SKM-1 treated with dmso at 0.1 percent for 144 hours (cell line): Measurements from ENCODE around the gene TUBB2B.

ENCODE experiments used
- DNase-seq: peaks from one replicate; lab custom pipeline; 2025; ENCODE audit not compliant: unreplicated experiment; lab: John Stamatoyannopoulos, UW

TUBB2B gene

DNA sequence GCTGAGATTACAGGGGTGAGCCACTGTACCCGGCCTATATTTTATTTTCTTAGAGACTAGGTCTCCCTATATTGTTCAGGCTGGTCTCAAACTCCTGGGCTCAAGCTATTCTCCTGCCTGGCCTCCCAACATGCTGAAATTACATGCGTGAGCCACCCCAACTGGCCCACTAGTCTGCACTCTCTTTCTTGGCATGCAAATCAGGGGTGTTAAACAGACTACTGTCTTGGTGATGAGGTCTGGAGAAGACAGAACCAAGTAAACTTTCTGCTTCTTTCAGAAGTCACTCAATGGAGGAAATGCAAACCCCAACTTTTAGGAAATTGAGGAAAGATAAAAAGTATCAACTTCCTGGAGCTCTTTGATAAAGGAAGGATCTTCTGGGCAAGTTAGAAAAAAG is 8.0 kb upstream of the TUBB2B start:
- DNase-seq, result no peak

DNA sequence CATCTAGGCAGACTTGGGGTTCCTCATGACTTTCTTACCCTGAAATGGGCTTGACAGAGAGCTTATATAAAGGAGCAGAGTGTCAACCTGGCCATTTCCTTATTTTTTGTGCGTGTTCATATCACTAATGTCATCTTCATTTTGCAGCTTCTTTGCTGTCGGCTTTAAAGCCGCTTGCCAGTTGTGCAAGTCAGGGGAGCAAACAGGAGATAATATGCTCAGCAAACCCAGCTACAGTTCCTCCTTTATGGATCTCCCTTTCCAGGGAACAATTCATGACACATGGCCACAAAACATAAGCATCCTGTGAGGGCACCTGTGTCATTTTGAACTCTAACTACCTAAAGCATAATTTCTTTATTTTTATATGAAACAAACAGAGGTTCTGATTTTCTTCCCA is 6.5 kb upstream of the TUBB2B start:
- DNase-seq, result no peak

DNA sequence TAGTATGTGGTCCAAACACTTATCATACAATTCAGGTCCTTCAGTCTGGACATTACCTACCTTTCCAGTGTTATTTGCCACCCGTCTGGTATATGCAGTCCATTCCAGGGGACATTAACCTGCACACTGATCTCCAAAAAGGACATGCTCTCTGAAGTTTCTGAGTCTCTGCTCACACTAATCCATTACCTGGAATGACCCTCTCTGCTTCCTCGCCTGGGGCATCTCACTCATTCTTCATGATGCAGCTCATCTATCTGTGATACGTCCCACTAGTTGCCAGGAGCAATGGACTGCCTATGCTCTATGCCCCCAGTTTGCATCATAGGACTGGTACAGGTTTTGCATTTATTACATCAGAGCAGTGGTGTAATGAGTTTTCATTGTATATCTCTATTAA is 5.9 kb upstream of the TUBB2B start:
- DNase-seq, result no peak

DNA sequence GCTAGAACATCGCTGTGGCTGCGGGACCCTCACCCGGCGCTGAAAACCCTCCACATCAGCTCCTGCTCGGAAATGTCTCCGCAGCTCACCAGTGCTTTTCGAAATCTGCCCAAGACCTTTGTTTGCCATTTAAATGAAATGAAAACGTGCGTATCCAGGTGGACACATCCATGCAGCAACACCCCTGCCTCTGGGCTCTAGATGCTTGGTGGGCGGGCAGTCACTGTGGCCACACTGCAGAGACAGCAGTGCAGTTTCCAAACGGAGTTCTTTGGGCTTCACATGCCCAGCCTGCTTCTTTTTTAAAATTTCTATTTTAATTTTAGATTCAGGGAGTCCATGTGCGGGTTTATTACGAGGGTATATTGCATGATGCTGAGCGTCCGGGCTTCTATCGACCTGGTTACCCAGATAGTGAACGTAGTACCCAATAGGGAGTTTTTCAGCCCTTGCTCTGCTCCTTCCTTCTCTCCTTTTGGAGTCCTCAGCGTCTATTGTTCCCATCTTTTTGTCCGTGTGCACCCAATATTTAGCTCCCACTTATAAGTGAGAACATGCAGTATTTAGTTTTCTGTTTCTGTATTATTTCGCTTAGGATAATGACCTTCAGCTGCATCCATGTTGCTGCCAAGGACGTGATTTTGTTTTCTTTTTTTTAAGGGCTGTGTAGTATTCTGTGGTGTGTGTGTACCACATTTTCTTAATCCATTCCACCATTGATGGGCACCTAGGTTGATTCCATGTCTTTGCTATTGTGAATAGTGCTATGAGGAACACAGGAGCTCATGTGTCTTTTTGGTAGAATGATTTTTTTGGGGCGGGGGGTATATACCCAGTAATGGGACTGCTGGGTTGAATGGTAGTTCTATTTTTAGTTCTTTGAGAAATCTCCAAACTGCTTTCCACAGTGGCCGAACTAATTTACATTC is 4.8 kb upstream of the TUBB2B start:
- DNase-seq, result no peak

DNA sequence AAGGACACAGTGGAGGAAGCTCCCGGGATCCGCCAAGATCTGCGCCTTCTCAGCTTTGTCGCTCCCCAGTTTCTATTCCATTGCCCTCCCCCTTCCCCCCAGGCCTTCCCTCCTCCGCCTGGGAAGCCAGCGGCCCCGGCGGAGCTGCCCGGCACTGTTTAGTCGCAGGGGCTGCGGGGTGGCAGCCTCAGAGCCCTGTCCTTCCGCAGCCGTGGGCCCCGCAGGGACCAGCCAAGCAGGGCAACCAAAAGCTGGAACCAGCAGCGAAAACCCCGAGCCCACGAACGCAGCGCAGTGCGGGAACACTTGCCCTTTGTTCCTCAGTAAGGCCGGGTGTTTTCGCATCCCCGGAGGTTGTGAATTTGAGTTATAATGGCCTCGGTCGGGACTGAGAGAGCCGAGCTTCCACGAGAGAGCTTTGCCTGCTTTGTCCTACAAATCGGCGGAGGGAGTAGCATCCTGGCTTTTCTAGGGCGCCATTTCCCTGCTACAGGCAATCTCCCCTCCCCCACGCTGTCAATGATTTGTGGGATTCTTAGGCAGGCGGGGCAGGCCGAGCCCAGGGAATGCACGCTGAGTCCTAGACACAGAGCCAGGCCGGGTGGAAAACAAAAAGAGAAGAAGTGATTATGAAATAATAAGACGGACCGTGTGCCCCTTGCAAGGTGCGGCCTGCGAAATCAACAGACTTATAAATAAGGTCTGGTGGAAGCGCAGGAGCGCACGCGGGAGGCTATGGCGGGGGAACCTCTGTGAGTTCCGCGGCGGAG is 4.0 kb upstream of the TUBB2B start:
- no peak for DNase-seq

DNA sequence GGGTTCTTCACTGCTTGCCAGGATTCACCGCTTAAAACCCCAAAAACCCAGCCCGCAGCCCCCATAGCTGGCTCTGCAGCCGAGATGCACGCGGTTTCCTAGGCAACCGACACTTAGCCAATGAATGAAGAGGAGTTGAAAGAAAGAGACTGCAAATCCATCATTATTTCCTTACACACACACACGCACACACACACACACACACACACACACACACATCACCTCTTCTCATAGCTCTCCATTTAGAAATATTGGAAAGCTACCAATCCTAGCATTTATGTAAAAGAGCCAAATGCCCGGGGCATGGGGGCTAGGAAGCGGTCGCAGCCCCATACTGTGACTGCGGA is 3.4 kb upstream of the TUBB2B start:
- no peak for DNase-seq

DNA sequence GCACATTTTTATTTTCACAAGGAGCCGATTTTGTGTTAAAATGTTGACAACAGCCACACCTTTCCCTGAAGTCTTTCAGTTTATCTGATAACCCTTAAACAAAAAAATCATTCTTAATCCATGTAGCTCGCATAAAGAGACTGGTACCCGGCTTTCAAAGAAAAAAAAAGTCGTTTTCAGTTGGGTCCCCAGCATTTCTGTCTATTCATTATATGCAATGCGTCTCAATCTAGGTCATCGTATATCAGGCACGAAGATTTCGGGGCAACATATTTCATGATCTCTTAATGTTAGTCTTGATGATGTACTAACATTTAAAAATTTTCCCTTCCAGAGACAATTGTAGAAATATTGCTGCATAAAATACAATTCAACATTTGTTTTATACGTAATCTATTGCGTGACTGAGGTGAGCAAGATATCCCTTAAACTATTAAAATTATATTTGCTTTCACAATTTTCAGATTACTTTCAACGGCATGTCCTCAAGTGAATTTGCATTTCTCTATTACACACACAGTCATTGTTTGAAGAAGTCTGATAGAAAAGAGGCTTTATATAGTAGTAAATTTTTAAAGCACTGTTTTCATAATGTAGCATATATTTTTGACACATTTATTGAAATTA is 2.9 kb upstream of the TUBB2B start:
- no peak for DNase-seq

DNA sequence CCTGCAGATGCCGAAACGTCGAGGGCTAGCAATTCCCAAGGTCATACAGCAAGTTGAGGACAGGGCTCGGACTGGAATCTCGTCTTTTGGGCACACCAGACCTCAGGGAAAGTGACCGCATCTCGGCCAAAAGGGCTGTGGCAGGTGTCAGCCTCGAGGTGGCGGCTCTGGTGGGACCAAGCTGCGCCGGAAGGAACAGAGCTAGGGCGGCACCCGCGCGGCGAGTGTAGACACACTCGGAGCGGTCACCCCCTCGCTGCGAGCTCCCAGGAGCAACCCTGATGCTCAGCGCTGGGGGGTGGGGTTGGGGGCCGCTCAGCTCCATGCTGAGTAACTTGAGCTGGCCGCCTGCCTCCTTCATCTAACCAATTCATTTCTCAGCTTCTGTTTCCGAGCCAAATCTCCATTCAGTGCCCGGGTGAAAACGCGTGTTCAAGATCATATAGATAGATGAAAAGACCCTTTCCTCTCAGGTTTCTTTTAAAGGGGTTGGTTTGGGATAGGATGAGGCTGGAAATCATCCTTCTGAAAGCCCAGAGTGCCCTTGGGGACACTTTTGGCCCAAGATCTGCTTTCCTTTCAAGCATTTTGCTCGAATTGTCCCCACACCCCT is 2.2 kb upstream of the TUBB2B start:
- no peak for DNase-seq

DNA sequence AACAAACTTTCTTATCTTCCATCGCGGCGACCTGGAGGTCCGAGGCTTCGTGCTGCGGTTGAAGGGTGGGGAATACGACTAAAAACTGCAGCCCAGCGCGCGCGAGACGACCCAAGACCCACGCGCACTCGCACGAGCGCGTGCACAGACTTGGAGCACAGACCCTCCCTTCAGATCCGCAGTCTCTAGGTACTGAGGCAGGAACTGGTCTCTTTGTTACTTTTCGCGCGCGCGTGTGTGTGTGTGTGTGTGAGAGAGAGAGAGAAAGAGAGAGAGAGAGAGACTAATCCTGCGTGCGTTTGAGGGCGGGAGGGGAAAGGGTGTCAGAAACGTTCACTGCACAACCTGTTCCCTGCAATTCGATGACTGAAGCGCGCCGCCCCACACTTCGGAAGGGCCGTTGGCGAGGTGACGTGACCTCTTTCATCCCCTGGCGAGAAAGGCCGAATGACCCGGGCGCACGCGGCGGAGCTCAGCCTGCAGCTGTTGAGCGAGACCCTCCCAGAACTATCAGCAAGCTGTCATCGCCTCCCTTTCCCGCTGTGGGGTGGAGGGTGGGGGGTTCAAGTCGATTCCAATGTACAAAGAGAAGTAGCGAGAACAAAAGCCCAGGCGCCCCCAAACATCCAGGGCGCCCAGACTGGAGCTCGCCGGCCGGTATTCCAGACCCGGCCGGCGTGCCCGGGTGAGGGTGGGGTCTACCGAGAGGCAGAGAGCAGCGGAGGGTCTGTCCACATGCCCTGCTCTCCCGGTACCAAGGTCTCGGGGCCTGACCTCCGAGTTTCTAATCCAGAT is 1.5 kb upstream of the TUBB2B start:
- no peak for DNase-seq

DNA sequence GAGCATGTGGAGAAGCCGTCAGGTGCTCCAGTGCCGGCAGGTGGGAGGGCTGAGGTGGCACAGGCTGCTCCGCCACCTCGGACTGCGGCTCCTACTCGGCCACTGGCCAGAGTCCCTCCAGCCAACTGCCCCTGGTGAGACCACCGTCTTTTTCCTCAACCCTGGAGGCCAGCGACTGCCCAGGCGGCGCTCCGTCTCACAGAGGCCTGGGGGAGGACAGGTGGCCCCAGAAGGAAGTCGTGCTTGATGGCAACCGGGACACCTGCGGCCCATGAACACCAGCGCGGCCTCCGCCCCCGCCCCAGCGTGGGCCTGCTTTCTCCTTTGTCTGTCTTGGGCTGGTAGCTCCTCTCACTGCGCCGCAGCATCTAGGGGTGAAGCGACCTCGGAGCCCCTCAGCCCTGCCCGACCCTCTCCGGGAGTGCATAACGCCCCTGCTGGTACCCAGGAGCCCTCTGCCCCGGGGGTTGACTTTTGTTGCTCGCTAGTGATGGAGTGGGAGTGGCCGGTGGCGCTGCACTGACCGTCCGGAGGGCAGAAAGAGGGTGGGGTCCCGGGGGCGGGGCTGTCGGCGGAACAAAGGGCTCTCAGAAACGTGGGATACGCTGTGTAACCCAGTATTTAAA is 706 bp upstream of the TUBB2B start:
- no peak for DNase-seq

DNA sequence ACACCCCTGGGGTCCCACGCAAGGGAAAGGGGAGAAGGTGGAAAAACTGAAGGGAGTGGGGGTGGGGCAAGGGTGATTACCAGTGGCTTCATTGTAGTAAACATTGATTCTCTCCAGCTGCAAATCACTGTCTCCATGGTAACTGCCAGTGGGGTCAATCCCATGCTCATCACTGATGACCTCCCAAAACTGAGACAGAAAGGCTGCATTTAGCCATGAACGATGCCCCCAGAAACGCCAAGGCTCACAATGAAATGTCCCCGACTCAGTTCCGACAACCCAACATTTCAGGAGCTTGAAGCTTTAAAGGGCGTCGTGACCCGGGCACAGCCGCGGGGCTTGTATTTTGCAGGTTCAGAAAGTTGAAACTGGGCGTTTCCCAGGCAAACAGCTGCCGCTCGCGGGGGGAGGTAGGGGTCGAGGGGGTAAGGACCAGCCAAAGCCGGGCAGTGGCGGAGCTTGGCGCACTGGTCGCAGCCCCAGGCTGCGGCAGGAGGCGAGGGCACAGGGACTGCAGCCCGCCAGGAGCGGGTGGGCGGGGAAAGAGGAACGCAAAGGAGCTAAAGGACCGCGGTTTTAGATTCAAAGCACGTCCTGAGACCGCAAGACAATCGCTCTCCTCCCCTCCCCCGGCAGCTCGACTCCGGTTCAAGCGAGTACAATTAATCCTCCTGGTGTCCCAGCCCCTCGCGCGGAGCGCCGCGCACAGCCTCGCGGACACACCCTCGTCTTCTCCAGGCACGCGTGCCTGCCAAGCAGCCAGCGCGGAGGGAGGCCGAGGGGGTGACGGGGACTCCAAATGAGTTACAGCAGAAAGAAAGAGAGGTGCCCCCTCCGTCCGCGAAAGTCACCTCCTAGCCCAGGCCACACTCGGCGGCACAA is 731 bp downstream of the TUBB2B start:
- DNase-seq, result no peak

DNA sequence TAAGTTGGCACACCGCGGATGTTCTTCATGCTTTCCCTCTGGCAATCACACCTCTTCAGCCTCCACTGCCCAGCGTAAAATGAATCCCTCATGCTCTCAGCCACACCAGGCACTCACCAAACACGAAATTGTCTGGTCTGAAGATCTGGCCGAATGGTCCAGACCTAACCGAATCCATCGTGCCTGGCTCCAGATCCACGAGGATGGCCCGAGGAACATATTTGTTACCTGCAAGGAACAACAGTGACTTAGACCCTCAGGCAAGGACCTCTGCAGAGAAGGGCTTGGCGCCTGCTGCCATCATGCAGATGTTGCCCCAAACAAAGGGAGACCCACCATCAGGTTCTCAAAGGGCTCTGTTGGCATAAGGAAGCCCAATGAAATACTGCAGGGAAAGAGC is 1.4 kb downstream of the TUBB2B start:
- DNase-seq, result no peak

DNA sequence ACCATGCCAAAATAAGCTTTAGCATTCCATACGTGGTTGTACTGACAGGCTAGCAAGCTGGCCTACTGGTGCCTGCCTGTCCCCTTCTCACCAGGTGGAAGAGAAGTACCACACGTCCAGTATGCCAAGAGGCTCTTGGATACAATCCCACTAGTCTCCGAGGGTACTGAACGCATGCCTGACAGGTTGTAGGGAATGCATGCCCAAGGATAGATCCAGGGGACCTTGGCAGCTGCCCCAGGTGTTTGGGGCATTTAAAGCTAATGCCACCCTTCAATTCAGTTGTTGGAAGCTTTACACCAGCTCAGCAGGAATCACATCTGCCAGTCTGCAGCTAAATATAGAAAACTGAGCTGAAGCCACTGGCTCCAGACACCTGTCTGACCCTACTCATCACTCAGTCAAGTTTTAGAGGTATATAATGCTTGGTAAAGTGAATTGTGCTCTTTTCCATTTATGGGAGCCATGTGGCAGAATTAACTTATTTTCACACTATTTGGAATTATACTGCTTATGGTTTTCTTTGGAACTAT is 4.9 kb downstream of the TUBB2B start:
- DNase-seq, result no peak

DNA sequence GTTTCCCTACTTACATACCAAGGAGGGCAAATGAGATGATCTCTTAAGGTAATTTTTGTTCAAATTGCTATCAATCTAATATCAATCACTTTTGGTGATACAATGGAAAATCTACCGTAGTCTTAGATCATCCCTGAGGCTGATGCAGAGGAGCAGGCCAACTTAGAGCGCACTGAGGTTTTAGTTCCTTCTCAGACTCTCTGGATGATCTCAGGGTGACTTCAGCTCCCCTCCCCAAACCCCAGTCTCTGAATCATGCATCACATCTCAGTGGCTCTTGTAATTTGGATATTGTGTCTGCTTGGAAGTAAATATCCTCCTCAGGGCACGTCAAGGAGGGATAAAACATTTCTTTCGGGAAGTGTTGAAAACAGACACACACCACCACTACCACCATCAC is 5.9 kb downstream of the TUBB2B start:
- no peak for DNase-seq

DNA sequence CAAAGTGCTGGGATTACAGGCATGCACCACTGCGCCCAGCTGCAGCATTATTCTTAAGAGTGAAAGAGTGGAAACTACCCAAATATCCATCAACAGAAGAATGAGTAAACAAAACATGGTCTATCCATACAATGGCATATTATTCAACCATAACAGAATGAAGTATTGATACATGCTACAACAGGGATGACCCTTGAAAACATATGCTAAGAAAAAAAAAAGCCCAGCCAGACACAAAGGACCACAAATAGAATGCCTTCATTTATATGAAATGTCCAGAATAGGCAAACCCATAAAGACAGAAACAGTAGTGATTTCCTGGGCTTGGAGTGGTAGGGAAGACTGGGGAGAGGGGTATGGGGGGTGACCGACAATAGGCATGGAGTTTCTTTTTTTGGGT is 7.1 kb downstream of the TUBB2B start:
- DNase-seq, result no peak

DNA sequence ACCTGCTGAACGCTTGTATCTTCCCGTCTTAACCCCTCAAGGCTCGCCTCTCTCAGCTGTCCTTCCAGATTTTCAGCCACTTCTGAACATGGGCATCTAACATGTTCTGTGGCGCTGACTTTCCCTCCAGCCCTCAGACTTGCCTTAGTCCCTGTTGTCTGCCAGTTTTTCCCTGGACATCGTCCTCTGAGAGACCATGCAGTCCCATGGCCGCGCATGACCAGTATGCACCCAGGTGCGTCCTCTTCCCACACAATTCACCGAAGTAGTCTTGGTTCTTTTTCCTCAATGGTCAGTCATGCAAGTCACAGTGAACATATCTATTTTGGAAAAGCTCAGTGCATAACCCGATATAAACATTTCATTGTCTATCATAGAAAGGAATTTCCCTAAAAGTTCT is 9.2 kb downstream of the TUBB2B start:
- no peak for DNase-seq

DNA sequence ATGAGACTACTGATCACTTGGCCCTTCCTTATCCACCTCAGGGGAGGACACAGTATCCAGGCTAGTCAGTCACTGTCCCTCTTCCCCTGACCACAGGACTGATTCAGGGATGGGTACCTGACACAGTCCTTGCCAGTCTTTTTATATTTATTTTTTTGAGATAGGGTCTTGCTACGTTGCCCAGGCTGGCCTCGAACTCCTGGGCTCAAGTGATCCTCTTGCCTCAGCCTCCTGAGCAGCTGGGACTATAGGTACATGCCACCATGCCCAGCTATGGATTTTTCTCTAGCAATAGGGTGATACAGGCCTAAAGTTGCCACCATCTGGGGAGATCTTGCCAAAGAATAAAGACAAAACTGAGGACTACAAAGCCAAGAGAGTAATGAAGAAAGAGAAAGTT is 10.2 kb downstream of the TUBB2B start:
- DNase-seq, result no peak

DNA sequence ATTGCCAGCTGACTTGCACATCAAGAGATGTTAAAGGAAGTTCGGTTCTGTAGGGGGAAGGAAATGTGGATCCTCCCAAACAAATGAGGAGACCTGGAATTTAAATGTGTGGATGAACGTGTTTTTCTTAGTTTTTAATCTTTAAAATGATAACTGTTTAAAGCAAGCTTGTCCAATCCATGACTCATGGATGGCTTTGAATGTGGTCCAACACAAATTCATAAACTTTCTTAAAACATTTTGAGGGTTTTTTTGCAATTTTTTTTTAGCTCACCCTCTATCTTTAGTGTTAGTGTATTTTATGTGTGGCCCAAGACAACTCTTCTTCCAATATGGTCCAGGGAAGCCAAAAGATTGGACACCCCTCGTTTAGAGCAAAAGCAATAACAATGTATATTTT is 12.6 kb downstream of the TUBB2B start:
- DNase-seq, result no peak

DNA sequence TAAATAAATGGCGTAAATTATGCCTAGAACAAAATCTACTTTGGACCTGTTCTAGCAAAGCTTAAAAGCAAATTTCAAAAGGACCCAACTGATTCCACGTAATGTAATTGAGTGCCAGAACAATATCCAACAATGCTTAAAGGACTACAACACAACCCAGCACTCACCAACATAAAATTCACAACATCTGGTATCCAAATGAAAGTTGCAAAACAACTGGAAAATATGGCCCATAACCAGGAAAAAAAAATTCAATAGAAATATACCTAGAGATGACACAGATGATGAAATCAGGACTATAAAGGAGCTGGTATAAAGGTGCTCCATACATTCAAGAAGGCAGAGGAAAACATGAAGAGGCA is 14.1 kb downstream of the TUBB2B start:
- DNase-seq, result no peak
